GDM1 (cell line): ENCODE data around the gene HEPACAM.

Experiments used
- DNase-seq: peaks from one replicate; lab custom pipeline; 2025; lab: John Stamatoyannopoulos, UW

Gene HEPACAM

DNA sequence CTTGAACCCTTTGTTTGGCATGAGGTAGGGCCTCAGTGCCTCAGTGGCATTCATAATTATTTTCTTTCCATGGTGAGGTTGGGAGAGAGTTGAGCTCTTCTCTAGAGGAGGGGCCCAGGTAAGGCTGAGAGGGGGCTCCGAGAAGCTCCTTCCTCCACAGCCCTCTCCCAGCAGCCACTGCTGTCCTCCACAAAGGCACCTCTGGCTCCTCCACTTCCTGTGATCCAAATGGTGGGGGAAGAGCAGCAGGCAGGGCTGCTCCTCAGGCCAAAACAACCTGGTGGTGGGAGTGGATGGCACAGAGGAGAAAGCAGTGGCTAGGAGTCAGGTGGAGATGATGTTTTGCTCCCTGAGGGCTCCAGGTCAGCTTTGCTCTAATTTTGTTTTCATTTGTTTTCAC lies 51.5 kb downstream of the HEPACAM start:
- DNase-seq, result no peak

DNA sequence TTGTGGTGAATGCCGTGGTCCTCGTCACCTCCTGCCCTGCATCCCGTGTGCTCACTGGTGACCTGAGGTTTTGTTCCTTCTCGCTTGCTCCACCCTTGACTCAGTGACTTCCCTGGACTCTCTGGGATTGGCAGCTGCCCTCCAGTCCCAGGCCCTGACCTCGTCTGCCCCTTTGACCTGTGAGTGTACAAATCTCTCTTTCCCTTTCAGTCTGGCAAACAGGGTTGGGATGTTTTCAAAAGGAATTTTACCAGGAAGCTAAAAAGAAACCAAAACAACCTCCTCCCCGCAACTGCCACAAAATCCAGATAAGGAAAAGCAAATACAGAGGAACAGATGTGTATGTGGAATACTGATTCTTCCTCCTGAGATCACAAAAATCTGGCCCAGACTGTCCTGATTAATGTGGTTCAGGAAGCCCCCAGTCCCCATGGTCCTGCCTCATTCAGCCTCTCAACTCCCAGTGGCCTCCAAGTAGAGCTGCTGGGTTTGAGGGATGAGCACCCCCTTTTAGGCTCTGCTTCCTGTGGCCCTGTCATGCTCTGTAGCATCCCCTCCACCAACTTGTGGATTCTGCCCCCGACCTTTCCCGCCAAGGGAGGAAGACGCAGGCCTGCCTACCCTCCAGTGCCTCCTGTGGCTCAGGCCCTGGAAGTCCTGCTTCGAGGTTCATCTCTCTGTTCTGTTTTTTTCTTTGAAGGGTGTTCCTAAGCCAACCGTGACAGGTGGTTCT lies 53.3 kb downstream of the HEPACAM start:
- DNase-seq, result no peak

DNA sequence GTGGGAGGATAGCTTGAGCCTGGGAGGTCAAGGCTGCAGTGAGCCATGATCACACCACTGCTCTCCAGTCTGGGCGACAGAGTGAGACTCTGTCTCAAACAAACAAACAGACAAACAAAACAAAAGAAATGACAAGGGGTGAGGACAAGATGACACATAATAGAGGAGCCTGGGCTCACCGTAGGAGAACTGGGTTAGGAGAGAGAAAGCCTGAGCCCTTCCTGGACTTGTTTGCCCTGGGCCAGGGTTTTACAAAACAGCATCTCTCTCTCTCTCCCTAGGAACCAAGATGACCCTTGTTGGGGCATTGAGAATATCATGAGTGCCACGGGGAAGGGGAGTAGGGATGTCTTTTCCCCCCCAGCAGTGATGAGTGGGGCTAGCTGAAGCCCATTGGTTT lies 54.9 kb downstream of the HEPACAM start:
- DNase-seq, result no peak

DNA sequence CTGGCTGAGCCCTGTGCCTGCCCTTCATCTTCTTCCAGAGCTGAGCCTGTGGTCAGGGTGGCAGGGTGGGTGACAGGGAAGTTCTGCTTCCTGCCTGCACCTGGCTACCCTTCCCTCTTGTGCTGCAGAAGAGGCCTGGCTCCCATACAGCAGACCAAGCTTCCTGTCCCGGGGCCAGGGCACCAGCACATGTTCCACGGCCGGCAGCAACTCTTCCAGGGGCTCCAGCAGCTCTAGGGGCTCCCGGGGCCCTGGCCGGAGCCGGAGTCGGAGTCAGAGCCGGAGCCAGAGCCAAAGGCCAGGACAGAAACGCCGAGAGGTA lies 55.6 kb downstream of the HEPACAM start:
- DNase-seq, result peak; percentile 32

DNA sequence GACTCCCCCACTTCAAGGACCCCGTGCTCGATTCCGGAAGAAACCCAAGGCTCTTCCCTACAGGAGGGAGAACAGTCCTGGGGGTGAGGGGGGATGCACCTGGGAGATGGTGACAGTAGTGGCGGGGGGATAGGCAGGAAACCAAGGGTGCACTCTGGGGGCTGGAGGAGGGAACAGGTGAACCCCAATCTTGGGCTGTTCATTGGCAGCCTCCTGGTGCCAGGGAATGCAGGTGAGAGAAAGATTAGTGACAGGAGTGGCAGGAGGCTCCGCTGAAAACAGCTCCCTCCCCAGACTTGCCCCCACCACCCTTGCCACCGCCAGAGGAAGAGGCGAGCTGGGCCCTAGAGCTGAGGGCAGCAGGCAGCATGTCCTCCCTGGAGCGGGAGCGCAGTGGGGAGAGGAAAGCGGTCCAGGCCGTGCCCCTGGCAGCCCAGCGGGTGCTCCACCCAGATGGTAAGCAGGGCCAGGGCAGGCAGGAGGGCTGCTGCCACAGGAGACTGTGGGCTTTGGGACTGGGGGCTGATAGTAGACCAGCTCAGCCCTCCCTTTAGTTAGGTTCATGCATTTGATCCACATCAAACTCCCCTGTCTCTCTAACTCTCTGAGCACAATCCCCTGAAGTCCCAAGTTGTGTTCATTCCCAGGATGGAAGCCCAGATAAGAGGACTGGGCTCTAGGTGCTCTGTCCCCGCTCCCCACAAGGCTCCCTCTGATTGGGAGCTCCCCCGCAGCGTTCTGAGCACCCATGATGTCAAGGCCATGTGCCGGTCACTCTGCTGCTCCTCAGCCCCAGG lies 56.2 kb downstream of the HEPACAM start:
- DNase-seq, result no peak

DNA sequence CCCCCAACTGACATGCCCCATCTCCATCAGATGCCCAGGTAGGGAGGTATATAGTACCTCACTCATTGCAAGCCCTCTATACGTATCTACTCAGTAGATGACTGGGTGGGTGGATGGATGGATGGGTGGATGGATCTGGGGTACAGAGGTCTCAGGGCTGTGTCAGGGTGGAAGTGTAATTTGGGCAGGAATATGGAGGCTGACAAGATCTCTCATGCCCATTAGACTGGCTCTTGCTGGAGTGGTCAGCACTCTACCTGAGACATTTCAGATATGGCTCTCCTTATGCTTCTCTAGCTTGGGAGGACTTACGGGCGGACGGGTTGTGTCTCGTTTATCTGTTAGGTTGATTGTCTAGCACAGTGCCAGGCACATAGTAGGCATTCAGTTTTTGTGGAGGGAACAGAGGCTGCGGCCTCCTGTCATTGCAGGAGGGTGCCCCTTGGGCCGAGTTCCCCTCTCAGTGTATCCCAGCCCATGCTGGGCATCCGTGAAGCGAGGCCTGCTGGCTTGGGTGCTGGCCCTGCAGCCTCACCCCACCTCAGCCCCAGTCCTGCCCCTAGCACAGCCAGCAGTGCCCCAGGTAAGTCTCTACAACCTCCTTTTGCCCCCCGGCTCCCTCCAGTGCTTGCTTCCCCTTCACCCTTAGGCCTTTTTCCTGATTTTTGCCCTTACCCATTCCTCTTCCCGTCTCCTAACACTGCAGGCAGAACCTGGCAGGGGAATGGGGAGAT lies 56.9 kb downstream of the HEPACAM start:
- DNase-seq, result no peak

DNA sequence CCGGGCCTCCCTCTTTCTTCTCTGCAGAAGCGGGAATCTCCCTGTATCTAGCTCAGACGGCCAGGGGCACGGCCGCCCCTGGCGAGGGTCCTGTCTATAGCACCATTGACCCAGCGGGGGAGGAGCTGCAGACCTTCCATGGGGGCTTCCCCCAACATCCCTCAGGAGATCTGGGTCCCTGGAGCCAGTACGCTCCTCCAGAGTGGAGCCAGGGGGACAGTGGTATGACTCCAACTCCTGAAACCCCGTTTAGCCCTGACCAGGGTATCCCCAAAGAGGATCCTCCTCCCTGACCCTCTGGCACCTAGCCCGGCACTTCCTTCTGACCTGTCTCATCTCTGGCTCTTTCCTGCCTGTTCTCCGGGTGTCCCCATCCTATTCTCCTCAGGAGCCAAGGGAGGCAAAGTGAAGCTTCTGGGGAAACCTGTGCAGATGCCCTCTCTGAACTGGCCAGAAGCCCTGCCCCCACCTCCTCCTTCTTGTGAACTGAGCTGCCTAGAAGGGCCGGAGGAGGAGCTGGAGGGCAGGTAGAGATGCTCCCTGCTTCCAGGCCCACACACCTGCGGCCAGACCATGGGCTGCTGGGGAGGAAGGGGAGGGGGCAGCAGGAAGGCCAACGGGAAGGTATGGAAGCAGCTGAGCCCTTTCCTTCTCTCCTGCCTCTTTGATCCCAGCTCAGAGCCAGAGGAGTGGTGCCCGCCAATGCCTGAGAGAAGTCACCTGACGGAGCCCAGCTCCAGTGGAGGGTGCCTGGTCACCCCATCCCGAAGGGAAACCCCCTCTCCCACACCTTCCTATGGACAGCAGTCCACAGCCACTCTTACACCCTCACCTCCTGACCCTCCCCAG lies 57.7 kb downstream of the HEPACAM start:
- DNase-seq, result no peak

DNA sequence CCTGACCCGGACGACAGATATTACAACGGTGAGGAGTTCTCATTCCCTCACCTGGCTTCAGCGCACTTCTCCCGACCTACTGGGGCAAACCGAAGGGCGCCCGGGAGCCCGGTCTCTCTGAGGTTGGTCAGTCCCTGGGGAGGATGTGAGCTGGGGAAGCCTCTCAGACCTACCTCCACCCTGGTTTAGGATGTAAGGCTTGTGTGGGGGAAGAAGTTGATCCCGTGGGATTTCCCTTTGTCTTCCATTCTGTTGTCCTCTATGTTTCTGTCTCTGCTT lies 58.3 kb downstream of the HEPACAM start:
- DNase-seq, result no peak

DNA sequence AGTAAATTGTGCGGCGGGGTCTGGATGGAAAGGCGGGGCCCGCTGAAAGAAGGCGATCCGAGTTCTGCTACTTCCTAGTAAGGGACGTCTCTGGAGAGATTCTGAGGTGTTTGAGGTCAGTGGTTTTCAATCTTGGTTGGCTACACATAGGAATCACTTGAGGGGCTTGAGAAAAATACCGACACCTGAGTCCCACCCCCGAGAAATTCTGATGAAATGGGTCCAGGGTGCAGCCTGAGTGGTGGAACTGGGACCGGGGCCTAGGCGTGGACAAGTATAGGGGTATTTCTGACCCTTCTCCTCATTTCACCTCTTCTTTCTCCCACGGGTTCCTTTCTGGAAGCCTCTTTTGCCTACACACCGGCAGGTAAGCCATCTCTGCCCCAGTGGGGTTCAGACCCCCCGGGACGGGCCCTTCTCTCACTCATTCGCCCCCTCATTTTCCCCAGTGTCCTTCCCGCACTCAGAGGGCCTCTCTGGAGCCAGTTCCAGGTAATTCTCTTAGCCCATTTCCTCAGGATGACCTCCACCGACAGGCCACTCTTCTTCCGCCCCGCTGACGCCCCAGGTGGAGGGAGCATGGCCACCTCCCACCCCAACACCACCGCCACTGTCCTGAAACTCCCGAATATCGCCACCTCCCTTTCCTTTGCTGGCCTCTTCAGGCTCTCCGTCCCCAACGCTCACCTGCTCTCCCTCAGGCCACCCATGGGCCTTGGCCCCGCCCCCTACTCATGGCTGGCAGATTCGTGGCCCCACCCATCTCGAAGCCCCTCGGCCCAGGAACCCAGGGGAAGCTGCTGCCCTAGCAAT lies 58.8 kb downstream of the HEPACAM start:
- DNase-seq, result no peak

DNA sequence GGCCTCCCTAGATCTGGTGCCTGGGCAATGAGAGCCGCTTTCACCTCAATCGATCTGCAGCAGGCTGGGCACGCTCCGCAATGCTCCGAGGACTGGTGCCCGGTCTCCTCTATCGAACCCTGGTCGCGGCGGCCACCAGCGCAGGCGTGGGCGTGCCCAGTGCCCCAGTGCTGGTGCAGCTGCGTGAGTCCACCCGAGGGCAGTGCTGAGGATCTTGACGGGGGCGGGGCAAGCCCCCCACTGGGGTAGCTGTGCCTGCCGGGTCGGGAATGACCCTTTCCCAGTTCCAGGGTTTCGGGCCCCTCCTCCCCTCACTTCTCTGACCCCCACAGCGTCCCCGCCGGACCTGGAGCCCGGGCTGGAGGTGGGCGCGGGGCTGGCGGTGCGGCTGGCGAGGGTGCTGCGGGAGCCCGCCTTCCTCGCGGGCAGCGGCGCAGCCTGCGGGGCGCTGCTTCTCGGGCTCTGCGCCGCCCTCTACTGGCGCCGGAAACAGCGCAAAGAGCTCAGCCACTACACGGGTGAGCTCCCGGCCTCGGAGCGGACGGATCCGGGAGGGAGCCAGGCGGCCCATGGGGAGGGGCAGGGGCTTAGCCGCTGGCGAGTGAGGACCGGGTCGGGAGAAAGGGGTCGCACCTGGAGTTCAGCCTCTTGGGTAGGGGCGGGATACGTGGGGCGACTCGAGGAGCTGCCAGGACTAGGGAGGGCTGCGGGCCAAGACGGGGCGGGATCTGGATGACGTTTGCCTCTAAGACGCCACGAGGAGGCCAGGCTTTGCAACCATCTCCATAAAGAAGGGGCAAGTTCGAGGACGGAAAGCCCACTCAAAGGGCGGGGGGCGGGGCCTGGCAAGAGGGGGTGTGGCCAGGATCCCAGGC lies 59.7 kb downstream of the HEPACAM start:
- peak; percentile 94 for DNase-seq

DNA sequence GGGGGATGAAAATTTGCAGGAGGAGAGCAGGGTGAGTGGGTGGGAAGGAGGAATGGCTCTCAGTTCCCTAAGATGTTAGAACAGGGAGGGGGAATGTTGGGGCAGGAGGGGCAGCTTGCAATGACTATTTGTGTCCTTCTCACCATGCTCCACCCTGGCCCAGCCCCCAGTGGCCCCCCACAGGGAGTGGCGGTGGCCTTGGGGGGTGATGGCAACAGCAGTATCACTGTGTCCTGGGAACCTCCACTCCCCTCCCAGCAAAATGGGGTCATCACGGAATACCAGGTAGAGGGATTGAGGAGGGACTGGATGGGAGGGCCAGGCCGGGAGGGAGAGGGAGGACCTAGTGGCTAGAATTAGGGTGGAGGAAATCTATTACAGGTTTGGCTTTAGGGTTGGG lies 60.4 kb downstream of the HEPACAM start:
- no peak for DNase-seq

DNA sequence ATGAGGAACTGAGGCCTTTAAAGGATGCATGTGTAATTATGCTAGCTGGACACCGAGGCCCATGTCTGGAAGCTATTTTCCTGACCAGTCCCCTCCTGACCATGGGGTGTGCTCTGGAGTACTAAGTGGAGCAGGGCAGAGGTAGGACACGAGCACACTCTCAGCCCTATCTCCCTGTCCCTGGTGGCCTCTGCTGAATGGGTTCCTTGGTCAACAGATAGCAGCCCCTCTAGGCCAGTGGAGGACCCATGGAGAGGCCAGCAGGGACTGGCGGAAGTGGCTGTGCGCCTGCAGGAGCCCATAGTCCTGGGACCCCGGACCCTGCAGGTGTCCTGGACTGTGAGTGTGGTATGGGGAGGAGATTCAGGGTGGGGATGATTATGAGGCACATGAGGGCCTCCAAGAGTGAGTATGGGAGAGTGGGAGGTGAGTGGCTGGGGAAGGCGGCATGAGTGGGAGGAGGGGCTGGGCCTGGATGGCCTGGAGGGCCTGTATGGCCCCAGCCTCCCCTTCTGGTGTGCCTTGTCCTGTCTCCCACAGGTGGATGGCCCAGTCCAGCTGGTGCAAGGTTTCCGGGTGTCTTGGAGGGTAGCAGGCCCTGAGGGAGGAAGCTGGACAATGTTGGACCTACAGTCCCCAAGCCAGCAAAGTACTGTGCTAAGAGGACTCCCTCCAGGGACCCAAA lies 61.1 kb downstream of the HEPACAM start:
- DNase-seq, result no peak

DNA sequence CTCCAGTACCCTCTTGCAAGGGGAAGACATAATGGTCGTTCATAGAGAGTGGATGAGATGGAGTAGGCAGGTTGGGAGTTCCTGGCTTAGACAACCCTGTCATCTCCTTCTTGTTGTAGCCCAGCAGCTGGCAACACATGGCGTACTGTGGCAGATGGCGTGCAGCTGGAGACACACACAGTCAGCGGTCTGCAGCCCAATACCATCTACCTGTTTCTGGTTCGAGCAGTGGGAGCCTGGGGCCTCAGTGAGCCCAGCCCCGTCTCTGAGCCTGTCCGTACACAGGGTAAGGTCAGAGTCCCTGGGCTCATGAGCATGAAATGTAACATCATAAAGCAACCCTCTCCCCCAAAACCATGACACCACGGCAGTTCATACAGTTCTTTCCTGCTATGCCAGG lies 61.9 kb downstream of the HEPACAM start:
- no peak for DNase-seq

DNA sequence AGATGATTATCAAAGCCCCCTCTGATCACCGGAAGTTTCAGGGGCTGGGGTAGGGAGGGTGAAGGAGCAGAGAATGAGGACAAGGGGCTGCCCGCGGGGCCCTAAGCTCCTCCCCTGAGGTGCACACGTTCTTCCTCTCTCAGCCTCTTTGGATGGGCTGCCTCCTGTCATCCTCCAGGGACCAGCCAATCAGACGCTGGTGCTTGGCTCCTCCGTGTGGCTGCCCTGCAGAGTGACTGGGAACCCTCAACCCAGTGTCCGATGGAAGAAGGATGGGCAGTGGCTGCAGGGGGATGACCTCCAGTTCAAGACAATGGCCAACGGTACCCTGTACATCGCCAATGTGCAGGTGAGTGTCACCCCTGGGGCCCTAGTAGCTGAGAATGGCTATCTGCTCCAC lies 63.1 kb downstream of the HEPACAM start:
- no peak for DNase-seq

DNA sequence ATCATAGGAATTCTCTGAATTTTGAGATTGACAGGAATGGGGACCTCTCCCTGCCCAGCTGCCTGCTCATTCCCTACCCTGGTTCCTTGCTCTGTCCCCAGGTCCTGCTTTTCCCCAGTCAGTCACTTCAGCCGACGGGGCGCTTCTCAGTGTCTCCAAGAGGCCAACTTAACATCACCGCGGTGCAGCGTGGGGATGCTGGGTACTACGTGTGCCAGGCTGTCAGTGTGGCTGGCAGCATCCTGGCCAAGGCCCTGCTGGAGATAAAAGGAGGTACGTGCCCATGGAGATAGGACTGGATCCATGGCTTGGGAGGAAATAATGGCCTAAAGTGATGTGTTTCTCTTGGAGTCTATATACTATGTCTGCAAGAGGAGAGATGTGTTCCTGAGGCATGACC lies 63.6 kb downstream of the HEPACAM start:
- DNase-seq, result no peak

DNA sequence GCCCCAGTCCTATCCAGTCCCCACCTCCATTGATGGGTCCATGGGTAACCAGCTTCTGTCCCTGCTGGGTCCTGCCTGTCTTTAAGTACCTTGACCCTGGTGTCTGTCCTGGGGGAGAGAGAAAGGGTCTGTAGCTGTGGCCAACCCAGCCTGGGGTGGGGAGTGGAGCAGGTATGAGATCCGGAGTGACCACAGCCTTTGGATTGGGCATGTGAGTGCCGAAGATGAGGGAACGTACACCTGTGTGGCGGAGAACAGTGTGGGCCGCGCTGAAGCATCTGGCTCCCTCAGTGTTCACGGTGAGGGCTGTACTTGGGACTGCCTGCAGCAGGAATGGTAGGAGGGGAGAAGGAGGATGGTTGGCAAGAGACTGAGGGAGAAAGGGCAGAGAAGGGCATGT lies 65.4 kb downstream of the HEPACAM start:
- DNase-seq, result no peak

DNA sequence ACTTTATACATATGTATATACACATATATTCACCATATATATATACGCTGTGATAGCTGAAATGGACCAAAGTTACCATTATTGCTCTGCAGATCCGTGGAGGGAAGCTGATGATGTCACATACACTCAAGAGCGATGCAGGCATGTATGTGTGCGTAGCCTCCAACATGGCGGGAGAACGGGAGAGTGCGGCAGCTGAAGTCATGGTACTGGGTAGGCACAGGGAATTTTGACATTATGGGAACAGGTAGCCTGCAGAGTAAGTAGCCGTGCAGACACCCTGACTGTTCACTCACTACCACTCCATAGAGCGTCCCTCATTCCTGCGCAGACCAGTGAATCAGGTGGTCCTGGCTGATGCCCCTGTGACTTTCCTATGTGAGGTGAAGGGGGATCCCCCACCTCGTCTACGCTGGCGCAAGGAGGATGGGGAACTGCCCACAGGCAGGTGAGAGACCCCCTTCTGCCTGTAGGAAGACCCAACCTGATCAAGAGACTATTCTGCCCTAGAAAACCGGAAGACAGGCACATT lies 65.9 kb downstream of the HEPACAM start:
- no peak for DNase-seq

DNA sequence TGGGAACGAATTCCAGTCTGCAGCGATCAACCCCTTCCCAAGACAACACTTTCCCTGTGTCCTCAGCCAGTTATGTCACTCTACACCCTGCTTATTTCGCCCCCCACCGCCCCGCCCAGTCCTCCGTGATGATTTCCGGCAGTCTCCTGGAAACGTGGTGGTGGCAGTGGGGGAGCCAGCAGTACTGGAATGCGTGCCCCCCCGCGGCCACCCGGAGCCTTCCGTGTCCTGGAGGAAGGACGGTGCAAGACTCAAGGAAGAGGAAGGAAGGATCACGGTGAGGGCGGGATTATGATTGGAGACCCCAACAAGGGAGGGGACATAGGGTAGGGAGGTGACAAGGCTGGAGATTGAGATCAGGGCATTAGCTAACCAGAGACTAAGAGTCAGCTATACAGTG lies 66.5 kb downstream of the HEPACAM start:
- DNase-seq, result no peak
